CD4-positive, alpha-beta T cell treated with Interleukin-12 subunit alpha and Interleukin-12 subunit beta, for 1 hour (primary cell): ENCODE measurements around the gene ANKRD2.

Source experiments
- DNase-seq: peaks from one replicate; pipeline ENCODE4 v3.0.0-alpha.2; 2020

ANKRD2 gene

GRCh38 chr10:97597778-97598177 lies 25.2 kb downstream of the ANKRD2 start:
- no peak for DNase-seq

- no peak for DNase-seq
Observed at GRCh38 chr10:97598407-97599271, 26.1 kb downstream of the ANKRD2 start.

- DNase-seq: no peak
Observed at GRCh38 chr10:97599272-97599619, 26.7 kb downstream of the ANKRD2 start.

GRCh38 chr10:97600616-97601015 lies 28.0 kb downstream of the ANKRD2 start:
- DNase-seq: no peak

- no peak for DNase-seq
Observed at GRCh38 chr10:97601268-97602215, 29.0 kb downstream of the ANKRD2 start.

- no peak for DNase-seq
Observed at GRCh38 chr10:97607095-97607636, 34.6 kb downstream of the ANKRD2 start.

- no peak for DNase-seq
Observed at GRCh38 chr10:97608991-97609561, 36.5 kb downstream of the ANKRD2 start.

- DNase-seq: no peak
Observed at GRCh38 chr10:97611473-97611872, 38.9 kb downstream of the ANKRD2 start.

GRCh38 chr10:97612386-97612785 lies 39.8 kb downstream of the ANKRD2 start:
- no peak for DNase-seq

- DNase-seq: no peak
Observed at GRCh38 chr10:97618285-97618684, 45.7 kb downstream of the ANKRD2 start.

- no peak for DNase-seq
Observed at GRCh38 chr10:97618733-97619132, 46.2 kb downstream of the ANKRD2 start.

GRCh38 chr10:97623277-97623676 lies 50.7 kb downstream of the ANKRD2 start:
- no peak for DNase-seq

- DNase-seq: no peak
Observed at GRCh38 chr10:97627731-97628130, 55.2 kb downstream of the ANKRD2 start.

- DNase-seq: no peak
Observed at GRCh38 chr10:97628228-97628627, 55.6 kb downstream of the ANKRD2 start.

- no peak for DNase-seq
Observed at GRCh38 chr10:97629289-97629688, 56.7 kb downstream of the ANKRD2 start.

GRCh38 chr10:97631098-97631497 lies 58.5 kb downstream of the ANKRD2 start:
- no peak for DNase-seq

GRCh38 chr10:97632949-97633884 lies 60.6 kb downstream of the ANKRD2 start, which contains the start of gene MORN4:
Gene MORN4 (minus strand): TSS chr10:97633500. CDS start chr10:97619653, 13,847 bp downstream.
- DNase-seq: peak; percentile 95
